GM23338 (cell line): ENCODE results near the gene RNF130. TPM values are rescaled to one million over a fixed set of nuclear protein-coding genes. Genes with fewer than 3 reads are reported as not detected.

ENCODE experiments used
- ATAC-seq: fragments of 200-7000 bp; cut with Tn5 transposase; 3 replicates; pipeline ENCODE4 v1.9.1; 2020
- DNase-seq: peaks from one replicate; pipeline ENCODE4 v3.0.0-alpha.2; 2015; ENCODE audit warnings: low spot score
- H2AFZ ChIP-seq: fragments of 200-600 bp; sonication (generic); 2 replicates; pipeline ENCODE4 v1.8.0; 2016; ENCODE audit warnings: antibody characterized with exemption, mild to moderate bottlenecking, moderate library complexity
- H3F3A ChIP-seq: fragments of 200-600 bp; sonication (generic); replicated peaks from 2 replicates; pipeline ENCODE4 v1.8.0; 2017; ENCODE audit warnings: antibody characterized with exemption, mixed run types, low read depth
- H3K27ac ChIP-seq: fragments of 200-600 bp; sonication (generic); 2 replicates; pipeline ENCODE4 v1.6.1; 2016; ENCODE audit warnings: low read depth
- H3K27me3 ChIP-seq: fragments of 200-600 bp; sonication (generic); 2 replicates; pipeline ENCODE4 v1.8.0; 2016; ENCODE audit warnings: mild to moderate bottlenecking, mixed run types, moderate library complexity; ENCODE audit not compliant: insufficient read depth
- H3K36me3 ChIP-seq: fragments of 200-600 bp; sonication (generic); 2 replicates; pipeline ENCODE4 v1.8.0; 2016; ENCODE audit warnings: mild to moderate bottlenecking; ENCODE audit not compliant: insufficient read depth
- H3K4me1 ChIP-seq: fragments of 200-600 bp; sonication (generic); 2 replicates; pipeline ENCODE4 v1.8.0; 2016; ENCODE audit warnings: mild to moderate bottlenecking, moderate library complexity; ENCODE audit not compliant: insufficient read depth
- H3K4me2 ChIP-seq: fragments of 200-600 bp; sonication (generic); 2 replicates; pipeline ENCODE4 v1.7.1; 2017; ENCODE audit warnings: mixed run types
- H3K4me3 ChIP-seq: fragments of 200-600 bp; sonication (generic); 2 replicates; pipeline ENCODE4 v1.6.1; 2016; ENCODE audit warnings: mixed run types
- H3K79me2 ChIP-seq: fragments of 200-600 bp; sonication (generic); replicated peaks from 2 replicates; pipeline ENCODE4 v1.8.0; 2017; ENCODE audit warnings: mild to moderate bottlenecking; ENCODE audit not compliant: insufficient read depth
- H3K9me2 ChIP-seq: fragments of 200-600 bp; sonication (generic); 2 replicates; pipeline ENCODE4 v1.8.0; 2017; ENCODE audit not compliant: insufficient read depth
- H4K20me1 ChIP-seq: fragments of 200-600 bp; sonication (generic); replicated peaks from 2 replicates; pipeline ENCODE4 v1.8.0; 2017; ENCODE audit warnings: mild to moderate bottlenecking; ENCODE audit not compliant: insufficient read depth
- H3K27ac Mint-ChIP-seq: 2 replicates; pipeline ENCODE4 v1.8.0; 2020; ENCODE audit warnings: inconsistent platforms, mild to moderate bottlenecking, moderate library complexity, mixed read lengths
- H3K27me3 Mint-ChIP-seq: 3 replicates; pipeline ENCODE4 v1.8.0; 2022; ENCODE audit warnings: low read depth, mild to moderate bottlenecking, moderate library complexity, mixed read lengths, inconsistent platforms; ENCODE audit not compliant: insufficient read depth, poor library complexity
- H3K36me3 Mint-ChIP-seq: 3 replicates; pipeline ENCODE4 v1.8.0; 2021; ENCODE audit warnings: low read depth, mild to moderate bottlenecking, inconsistent platforms, moderate library complexity, mixed read lengths
- H3K4me1 Mint-ChIP-seq: 3 replicates; pipeline ENCODE4 v1.8.0; 2020; ENCODE audit warnings: mild to moderate bottlenecking, inconsistent platforms, mixed read lengths
- H3K4me3 Mint-ChIP-seq: 3 replicates; pipeline ENCODE4 v1.8.0; 2021; ENCODE audit warnings: moderate library complexity, mild to moderate bottlenecking, inconsistent platforms, mixed read lengths
- H3K9me3 Mint-ChIP-seq: 3 replicates; pipeline ENCODE4 v1.8.0; 2020; ENCODE audit warnings: moderate library complexity, mild to moderate bottlenecking, inconsistent platforms, mixed read lengths
- CREB1 ChIP-seq: fragments of 250-450 bp; sonication (Bioruptor Pico); IDR thresholded peaks from 2 replicates; pipeline ENCODE4 v1.5.0; 2020; ENCODE audit warnings: low read depth, mild to moderate bottlenecking, moderate library complexity
- EZH2 ChIP-seq: fragments of 200-600 bp; sonication (generic); IDR thresholded peaks from one replicate; pipeline ENCODE4 v1.8.0; 2017; ENCODE audit warnings: antibody characterized with exemption, mild to moderate bottlenecking, low read depth; ENCODE audit not compliant: unreplicated experiment
- EZH2phosphoT487 ChIP-seq: fragments of 200-600 bp; sonication (generic); IDR thresholded peaks from one replicate; pipeline ENCODE4 v1.8.1; 2018; ENCODE audit warnings: antibody characterized with exemption; ENCODE audit not compliant: unreplicated experiment
- JUNB ChIP-seq: IDR thresholded peaks from one replicate; pipeline ENCODE4 v1.6.1; 2016; ENCODE audit warnings: antibody characterized with exemption; ENCODE audit not compliant: unreplicated experiment
- NANOG ChIP-seq: IDR thresholded peaks from 2 replicates; pipeline ENCODE4 v1.6.1; 2016; ENCODE audit warnings: antibody characterized with exemption, borderline replicate concordance
- POLR2AphosphoS5 ChIP-seq: IDR thresholded peaks from 2 replicates; pipeline ENCODE4 v1.6.1; 2016; ENCODE audit warnings: antibody characterized with exemption, low read depth
- STAT1 ChIP-seq: IDR thresholded peaks from one replicate; pipeline ENCODE4 v1.6.1; 2016; ENCODE audit warnings: antibody characterized with exemption; ENCODE audit not compliant: unreplicated experiment
- ZNF114 ChIP-seq: fragments of 250-450 bp; sonication (Bioruptor Pico); IDR thresholded peaks from 2 replicates; pipeline ENCODE4 v1.5.0; 2020; ENCODE audit warnings: mild to moderate bottlenecking, moderate library complexity
- ZNF331 ChIP-seq: fragments of 250-450 bp; sonication (Bioruptor Pico); IDR thresholded peaks from 2 replicates; pipeline ENCODE4 v1.5.0; 2020; ENCODE audit warnings: low read depth, mild to moderate bottlenecking, moderate library complexity
- polyA plus RNA-seq: library from polyadenylated mRNA; unstranded; fragments of >200 nt; fragmentation: Nextera tagmentation; extraction: Ambion mirVana; gene quantifications from 2 replicates; pipeline ENCODE4 v1.2.1, GENCODE V29; 2016
- total RNA-seq: library from RNA; depleted of rRNA; stranded (reverse); fragments of >200 nt; shearing (Covaris generic); gene quantifications from 2 replicates; pipeline ENCODE4 v1.2.3, GENCODE V29; 2014
- TF ChIP-seq, protein P1 (sequence below), 2 experiments: fragments of 200-600 bp in 1 of 2; sonication (generic) in 1 of 2; conservative IDR thresholded peaks; 2 replicates each; pipeline versions ENCODE4 v1.5.1 to v1.6.1; 2016 to 2017; ENCODE audit warnings: antibody characterized with exemption in 2 of 2, low read depth in 2 of 2, mild to moderate bottlenecking in 2 of 2, moderate library complexity in 1 of 2
- TF ChIP-seq, protein P2 (sequence below): IDR thresholded peaks from 2 replicates; pipeline ENCODE4 v1.6.1; 2016; ENCODE audit warnings: antibody characterized with exemption
- TF ChIP-seq, protein P3 (sequence below): fragments of 250-450 bp; sonication (Bioruptor Pico); IDR thresholded peaks from 2 replicates; pipeline ENCODE4 v1.5.0; 2020; ENCODE audit warnings: mild to moderate bottlenecking, moderate library complexity
- TF ChIP-seq, protein P4 (sequence below): IDR thresholded peaks from one replicate; pipeline ENCODE4 v1.6.1; 2018; ENCODE audit warnings: antibody characterized with exemption; ENCODE audit not compliant: unreplicated experiment

RNF130 gene
- total and polyA plus RNA-seq, 2 experiments from 2014 or later = 60.1 to 97.3 TPM

DNA sequence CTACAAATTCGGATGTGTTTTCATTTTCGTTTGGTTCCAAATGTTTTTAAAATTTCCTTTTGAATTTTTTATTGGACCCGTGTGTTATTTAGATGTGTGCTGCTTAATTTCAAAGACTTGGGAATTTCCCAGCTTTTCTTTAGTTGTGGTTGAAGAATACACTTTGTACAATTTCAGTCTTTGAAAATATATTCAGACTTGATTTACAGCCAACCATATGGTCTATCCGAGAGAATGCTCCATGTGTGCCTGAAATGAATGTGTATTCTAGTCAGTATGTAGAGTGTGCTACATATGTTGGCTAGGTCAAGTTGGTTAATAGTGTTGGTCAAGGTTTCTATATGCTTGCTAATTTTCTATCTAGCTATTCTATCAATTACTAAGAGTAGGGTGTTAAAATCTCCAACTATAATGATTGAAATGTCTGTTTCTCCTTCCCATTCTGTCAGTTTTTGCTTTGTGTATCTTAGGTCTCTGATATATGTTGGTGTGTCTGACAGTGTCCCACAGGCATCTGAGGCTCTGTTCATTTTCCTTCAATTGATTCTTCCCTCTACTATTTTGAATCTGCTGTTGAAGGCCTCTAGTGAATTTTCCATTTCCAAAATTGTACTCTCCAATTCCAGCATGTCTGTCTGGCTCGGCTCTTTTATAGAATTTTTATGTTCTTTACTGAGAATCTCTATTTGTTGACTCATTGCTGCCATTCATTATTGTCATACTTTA is 36.2 kb downstream of the RNF130 start:
- Mint-ChIP-seq H3K27ac (no peak overlapping the region), H3K9me3 (no peaks in the 10 kb centered on the region), H3K4me1 (peaks cover 1% of the 10 kb centered on the region; the same call in 2 of the 3 replicates), H3K27me3 (no peaks in the 10 kb centered on the region), H3K4me3 (no peak overlapping the region; the same call in 2 of the 3 replicates), H3K36me3 (peaks cover 53% of the 10 kb centered on the region)
- Histone ChIP-seq H3K79me2 (no peaks in the 10 kb centered on the region), H3K4me2 (no peak overlapping the region), H3K4me3 (no peak overlapping the region), H3K27me3 (no peaks in the 10 kb centered on the region), H3K4me1 (no peaks in the 10 kb centered on the region), H3K36me3 (no peaks in the 10 kb centered on the region), H3K27ac (no peak overlapping the region), H3K9me2 (no peaks in the 10 kb centered on the region), H4K20me1 (no peaks in the 10 kb centered on the region), H2AFZ (no peak overlapping the region), H3F3A (no peaks in the 10 kb centered on the region)
- DNase-seq (no peak), ATAC-seq (no peak)
- TF ChIP-seq CREB1 (CRISPR knock-in tag) (no peak), ZNF114 (no peak), ZNF331 (CRISPR knock-in tag) (no peak), STAT1 (no peak), EZH2 (no peak), EZH2phosphoT487 (no peak), NANOG (no peak), JUNB (no peak), POLR2AphosphoS5 (no peak)
- TF ChIP-seq, protein P1, sequence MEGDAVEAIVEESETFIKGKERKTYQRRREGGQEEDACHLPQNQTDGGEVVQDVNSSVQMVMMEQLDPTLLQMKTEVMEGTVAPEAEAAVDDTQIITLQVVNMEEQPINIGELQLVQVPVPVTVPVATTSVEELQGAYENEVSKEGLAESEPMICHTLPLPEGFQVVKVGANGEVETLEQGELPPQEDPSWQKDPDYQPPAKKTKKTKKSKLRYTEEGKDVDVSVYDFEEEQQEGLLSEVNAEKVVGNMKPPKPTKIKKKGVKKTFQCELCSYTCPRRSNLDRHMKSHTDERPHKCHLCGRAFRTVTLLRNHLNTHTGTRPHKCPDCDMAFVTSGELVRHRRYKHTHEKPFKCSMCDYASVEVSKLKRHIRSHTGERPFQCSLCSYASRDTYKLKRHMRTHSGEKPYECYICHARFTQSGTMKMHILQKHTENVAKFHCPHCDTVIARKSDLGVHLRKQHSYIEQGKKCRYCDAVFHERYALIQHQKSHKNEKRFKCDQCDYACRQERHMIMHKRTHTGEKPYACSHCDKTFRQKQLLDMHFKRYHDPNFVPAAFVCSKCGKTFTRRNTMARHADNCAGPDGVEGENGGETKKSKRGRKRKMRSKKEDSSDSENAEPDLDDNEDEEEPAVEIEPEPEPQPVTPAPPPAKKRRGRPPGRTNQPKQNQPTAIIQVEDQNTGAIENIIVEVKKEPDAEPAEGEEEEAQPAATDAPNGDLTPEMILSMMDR (conservative IDR thresholded peaks at IDR 0.05; ENCODE audit: low read depth in 2 of 2) = no peak
- TF ChIP-seq, protein P2, sequence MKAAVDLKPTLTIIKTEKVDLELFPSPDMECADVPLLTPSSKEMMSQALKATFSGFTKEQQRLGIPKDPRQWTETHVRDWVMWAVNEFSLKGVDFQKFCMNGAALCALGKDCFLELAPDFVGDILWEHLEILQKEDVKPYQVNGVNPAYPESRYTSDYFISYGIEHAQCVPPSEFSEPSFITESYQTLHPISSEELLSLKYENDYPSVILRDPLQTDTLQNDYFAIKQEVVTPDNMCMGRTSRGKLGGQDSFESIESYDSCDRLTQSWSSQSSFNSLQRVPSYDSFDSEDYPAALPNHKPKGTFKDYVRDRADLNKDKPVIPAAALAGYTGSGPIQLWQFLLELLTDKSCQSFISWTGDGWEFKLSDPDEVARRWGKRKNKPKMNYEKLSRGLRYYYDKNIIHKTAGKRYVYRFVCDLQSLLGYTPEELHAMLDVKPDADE = no peak
- TF ChIP-seq, protein P3, sequence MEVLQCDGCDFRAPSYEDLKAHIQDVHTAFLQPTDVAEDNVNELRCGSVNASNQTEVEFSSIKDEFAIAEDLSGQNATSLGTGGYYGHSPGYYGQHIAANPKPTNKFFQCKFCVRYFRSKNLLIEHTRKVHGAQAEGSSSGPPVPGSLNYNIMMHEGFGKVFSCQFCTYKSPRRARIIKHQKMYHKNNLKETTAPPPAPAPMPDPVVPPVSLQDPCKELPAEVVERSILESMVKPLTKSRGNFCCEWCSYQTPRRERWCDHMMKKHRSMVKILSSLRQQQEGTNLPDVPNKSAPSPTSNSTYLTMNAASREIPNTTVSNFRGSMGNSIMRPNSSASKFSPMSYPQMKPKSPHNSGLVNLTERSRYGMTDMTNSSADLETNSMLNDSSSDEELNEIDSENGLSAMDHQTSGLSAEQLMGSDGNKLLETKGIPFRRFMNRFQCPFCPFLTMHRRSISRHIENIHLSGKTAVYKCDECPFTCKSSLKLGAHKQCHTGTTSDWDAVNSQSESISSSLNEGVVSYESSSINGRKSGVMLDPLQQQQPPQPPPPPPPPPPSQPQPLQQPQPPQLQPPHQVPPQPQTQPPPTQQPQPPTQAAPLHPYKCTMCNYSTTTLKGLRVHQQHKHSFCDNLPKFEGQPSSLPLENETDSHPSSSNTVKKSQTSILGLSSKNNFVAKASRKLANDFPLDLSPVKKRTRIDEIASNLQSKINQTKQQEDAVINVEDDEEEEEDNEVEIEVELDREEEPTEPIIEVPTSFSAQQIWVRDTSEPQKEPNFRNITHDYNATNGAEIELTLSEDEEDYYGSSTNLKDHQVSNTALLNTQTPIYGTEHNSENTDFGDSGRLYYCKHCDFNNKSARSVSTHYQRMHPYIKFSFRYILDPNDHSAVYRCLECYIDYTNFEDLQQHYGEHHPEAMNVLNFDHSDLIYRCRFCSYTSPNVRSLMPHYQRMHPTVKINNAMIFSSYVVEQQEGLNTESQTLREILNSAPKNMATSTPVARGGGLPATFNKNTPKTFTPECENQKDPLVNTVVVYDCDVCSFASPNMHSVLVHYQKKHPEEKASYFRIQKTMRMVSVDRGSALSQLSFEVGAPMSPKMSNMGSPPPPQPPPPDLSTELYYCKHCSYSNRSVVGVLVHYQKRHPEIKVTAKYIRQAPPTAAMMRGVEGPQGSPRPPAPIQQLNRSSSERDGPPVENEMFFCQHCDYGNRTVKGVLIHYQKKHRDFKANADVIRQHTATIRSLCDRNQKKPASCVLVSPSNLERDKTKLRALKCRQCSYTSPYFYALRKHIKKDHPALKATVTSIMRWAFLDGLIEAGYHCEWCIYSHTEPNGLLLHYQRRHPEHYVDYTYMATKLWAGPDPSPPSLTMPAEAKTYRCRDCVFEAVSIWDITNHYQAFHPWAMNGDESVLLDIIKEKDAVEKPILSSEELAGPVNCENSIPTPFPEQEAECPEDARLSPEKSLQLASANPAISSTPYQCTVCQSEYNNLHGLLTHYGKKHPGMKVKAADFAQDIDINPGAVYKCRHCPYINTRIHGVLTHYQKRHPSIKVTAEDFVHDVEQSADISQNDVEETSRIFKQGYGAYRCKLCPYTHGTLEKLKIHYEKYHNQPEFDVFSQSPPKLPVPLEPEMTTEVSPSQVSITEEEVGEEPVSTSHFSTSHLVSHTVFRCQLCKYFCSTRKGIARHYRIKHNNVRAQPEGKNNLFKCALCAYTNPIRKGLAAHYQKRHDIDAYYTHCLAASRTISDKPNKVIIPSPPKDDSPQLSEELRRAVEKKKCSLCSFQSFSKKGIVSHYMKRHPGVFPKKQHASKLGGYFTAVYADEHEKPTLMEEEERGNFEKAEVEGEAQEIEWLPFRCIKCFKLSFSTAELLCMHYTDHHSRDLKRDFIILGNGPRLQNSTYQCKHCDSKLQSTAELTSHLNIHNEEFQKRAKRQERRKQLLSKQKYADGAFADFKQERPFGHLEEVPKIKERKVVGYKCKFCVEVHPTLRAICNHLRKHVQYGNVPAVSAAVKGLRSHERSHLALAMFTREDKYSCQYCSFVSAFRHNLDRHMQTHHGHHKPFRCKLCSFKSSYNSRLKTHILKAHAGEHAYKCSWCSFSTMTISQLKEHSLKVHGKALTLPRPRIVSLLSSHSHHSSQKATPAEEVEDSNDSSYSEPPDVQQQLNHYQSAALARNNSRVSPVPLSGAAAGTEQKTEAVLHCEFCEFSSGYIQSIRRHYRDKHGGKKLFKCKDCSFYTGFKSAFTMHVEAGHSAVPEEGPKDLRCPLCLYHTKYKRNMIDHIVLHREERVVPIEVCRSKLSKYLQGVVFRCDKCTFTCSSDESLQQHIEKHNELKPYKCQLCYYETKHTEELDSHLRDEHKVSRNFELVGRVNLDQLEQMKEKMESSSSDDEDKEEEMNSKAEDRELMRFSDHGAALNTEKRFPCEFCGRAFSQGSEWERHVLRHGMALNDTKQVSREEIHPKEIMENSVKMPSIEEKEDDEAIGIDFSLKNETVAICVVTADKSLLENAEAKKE (CRISPR knock-in tag) = no peak
- TF ChIP-seq, protein P4, sequence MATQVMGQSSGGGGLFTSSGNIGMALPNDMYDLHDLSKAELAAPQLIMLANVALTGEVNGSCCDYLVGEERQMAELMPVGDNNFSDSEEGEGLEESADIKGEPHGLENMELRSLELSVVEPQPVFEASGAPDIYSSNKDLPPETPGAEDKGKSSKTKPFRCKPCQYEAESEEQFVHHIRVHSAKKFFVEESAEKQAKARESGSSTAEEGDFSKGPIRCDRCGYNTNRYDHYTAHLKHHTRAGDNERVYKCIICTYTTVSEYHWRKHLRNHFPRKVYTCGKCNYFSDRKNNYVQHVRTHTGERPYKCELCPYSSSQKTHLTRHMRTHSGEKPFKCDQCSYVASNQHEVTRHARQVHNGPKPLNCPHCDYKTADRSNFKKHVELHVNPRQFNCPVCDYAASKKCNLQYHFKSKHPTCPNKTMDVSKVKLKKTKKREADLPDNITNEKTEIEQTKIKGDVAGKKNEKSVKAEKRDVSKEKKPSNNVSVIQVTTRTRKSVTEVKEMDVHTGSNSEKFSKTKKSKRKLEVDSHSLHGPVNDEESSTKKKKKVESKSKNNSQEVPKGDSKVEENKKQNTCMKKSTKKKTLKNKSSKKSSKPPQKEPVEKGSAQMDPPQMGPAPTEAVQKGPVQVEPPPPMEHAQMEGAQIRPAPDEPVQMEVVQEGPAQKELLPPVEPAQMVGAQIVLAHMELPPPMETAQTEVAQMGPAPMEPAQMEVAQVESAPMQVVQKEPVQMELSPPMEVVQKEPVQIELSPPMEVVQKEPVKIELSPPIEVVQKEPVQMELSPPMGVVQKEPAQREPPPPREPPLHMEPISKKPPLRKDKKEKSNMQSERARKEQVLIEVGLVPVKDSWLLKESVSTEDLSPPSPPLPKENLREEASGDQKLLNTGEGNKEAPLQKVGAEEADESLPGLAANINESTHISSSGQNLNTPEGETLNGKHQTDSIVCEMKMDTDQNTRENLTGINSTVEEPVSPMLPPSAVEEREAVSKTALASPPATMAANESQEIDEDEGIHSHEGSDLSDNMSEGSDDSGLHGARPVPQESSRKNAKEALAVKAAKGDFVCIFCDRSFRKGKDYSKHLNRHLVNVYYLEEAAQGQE = no peak
